ES-I3 (cell line): Measurements from ENCODE around the gene MCF2L.
A peak's percentile ranks its signal among the peaks of the same experiment; 100 is the strongest.
"Not testable (repeated sequence)": the region's sequence is repeated elsewhere in the genome, so short reads cannot be mapped to it uniquely, and the experiment has no call there.

Experiments
- H3K36me3 ChIP-seq: 2 replicates; pipeline ENCODE4 v1.6.1; 2013; ENCODE audit warnings: mild to moderate bottlenecking, low read length, control low read depth, moderate library complexity; ENCODE audit not compliant: insufficient read depth
- H3K4me1 ChIP-seq: 2 replicates; pipeline ENCODE4 v1.6.1; 2013; ENCODE audit warnings: mild to moderate bottlenecking, control low read depth, low read length; ENCODE audit not compliant: insufficient read depth
- H3K9ac ChIP-seq: 2 replicates; pipeline ENCODE4 v1.6.1; 2013; ENCODE audit warnings: low read depth, mild to moderate bottlenecking, low read length, moderate library complexity
- H3K9me3 ChIP-seq: 2 replicates; pipeline ENCODE4 v1.6.1; 2013; ENCODE audit warnings: mild to moderate bottlenecking, low read length, moderate library complexity; ENCODE audit not compliant: control insufficient read depth, insufficient read depth

The MCF2L gene

DNA sequence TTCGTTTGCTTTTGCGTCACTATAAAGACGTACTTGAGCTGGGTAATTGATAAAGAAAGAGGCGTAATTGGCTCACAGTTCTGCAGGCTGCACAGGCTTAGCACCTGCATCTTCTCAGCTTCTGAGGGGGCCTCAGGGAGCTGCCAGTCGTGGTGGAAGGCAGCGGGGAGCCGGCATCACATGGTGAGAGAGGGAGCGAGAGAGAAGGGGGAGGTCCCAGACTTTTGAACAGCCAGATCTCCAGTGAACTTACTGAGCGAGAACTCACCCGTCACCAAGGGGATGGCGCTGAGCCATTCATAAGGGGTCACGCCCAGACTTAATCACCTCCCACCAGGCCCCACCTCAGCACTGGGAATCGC lies 77.8 kb downstream of the MCF2L start:
- H3K9ac ChIP-seq = no peak overlapping the region
- no peaks in the 10 kb centered on the region for H3K9me3 ChIP-seq
- H3K36me3 ChIP-seq = no peaks in the 10 kb centered on the region
- no peaks in the 10 kb centered on the region; the same call in 1 of the 2 replicates for H3K4me1 ChIP-seq

DNA sequence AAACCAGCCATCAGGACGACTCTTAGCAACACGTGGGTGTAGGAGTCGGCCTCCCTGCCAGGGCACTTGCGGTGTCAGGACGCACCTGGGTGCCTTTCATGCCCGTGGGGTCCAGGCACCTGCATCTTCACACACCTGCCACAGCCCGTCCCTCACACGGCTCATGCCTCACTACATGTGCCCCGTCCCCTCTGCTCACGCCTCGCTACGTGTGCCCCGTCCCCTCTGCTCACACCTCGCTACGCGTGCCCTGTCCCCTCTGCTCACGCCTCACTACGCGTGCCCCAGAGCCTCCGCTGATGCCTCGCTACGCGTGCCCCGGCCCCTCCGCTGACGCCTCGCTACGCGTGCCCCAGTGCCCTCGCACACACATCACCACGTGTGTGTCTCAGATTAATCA lies 78.6 kb downstream of the MCF2L start:
- no peaks in the 10 kb centered on the region; the same call in 1 of the 2 replicates for H3K4me1 ChIP-seq
- no peak overlapping the region for H3K9ac ChIP-seq
- H3K9me3 ChIP-seq = no peaks in the 10 kb centered on the region
- peaks cover 2% of the 10 kb centered on the region; the same call in 1 of the 2 replicates for H3K36me3 ChIP-seq

GRCh38 chr13:113048766-113049165 lies 79.8 kb downstream of the MCF2L start:
- Histone ChIP-seq H3K9me3 (no peaks in the 10 kb centered on the region), H3K36me3 (peaks cover 3% of the 10 kb centered on the region; the same call in 1 of the 2 replicates), H3K9ac (no peak overlapping the region), H3K4me1 (no peaks in the 10 kb centered on the region; the same call in 1 of the 2 replicates)

GRCh38 chr13:113049521-113049941 lies 80.5 kb downstream of the MCF2L start:
- Histone ChIP-seq H3K36me3 (peaks cover 3% of the 10 kb centered on the region; the same call in 1 of the 2 replicates), H3K4me1 (no peaks in the 10 kb centered on the region; the same call in 1 of the 2 replicates), H3K9ac (no peak overlapping the region), H3K9me3 (no peaks in the 10 kb centered on the region)

GRCh38 chr13:113049981-113050380 lies 81.0 kb downstream of the MCF2L start:
- Histone ChIP-seq H3K9me3 (no peaks in the 10 kb centered on the region), H3K4me1 (no peaks in the 10 kb centered on the region; the same call in 1 of the 2 replicates), H3K9ac (no peak overlapping the region), H3K36me3 (peaks cover 3% of the 10 kb centered on the region; the same call in 1 of the 2 replicates)

DNA sequence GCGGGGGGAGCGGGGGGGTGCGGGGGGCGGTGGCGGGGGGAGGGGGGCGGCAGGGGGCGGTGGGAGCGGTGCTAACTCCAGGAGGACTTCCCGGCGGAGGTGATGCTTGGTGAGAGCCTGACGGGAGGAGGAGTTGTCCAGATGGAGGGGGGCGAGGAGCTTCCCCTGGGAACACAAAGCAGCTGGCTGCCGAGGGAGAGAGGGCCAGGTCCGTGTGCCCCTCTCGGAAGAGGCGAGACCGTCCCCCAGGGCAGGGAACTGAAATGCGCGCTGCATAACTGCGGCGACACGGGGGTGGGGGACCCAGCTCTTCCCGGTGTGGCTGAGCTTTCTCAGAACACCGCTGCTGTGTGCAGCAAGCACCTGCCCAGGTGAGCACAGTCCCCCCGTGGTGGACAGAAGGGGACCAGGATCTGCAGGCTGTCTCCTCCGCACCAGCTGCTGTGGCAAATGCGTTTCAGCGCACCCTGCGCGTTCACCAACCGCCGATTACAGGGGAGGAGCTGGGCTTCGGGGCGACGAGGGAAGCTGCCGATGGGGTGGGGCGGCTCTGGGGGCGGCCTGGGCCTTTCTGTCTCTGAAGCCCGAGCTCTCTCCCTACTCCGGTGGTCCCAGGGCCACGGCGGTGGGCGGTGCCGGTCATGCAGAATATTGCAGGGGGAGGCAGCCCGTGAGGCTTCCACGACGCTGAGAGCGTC lies 81.9 kb downstream of the MCF2L start:
- Histone ChIP-seq H3K4me1 (peaks cover 4% of the 10 kb centered on the region; the same call in 1 of the 2 replicates), H3K9me3 (no peaks in the 10 kb centered on the region), H3K9ac (peak overlapping the region; percentile 48; the same call in 1 of the 2 replicates), H3K36me3 (peaks cover 3% of the 10 kb centered on the region; the same call in 1 of the 2 replicates)

DNA sequence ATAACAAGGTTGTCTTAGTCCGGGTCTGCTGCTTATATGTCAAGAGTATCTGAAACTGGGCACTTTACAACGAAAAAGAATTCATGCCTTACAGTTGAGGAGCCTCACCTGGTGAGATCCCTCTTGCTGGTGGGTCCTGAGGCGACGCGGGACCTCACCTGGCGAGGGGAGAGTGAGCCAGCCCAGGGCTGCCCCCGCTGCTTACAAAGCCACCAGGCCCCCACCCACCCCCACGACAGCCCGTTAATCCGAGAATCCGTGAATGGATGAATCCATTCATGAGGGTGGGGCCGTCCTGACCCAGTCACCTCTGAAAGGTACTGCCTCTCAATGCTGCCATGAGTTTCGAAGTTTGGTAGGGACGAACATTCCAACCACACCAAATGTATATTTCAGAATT lies 82.6 kb downstream of the MCF2L start:
- Histone ChIP-seq H3K36me3 (peaks cover 3% of the 10 kb centered on the region; the same call in 1 of the 2 replicates), H3K4me1 (peaks cover 4% of the 10 kb centered on the region; the same call in 1 of the 2 replicates), H3K9me3 (no peaks in the 10 kb centered on the region), H3K9ac (no peak overlapping the region; the same call in 1 of the 2 replicates)

GRCh38 chr13:113052206-113052605 lies 83.2 kb downstream of the MCF2L start:
- peaks cover 3% of the 10 kb centered on the region; the same call in 1 of the 2 replicates for H3K36me3 ChIP-seq

GRCh38 chr13:113052971-113053370 lies 84.0 kb downstream of the MCF2L start:
- no peaks in the 10 kb centered on the region for H3K9me3 ChIP-seq
- peaks cover 3% of the 10 kb centered on the region; the same call in 1 of the 2 replicates for H3K36me3 ChIP-seq
- no peak overlapping the region for H3K9ac ChIP-seq
- H3K4me1 ChIP-seq = peaks cover 4% of the 10 kb centered on the region; the same call in 1 of the 2 replicates

More at GRCh38 chr13:113052206-113052605, 83.2 kb downstream of the MCF2L start:
- H3K9me3 ChIP-seq = no peaks in the 10 kb centered on the region
- peaks cover 4% of the 10 kb centered on the region; the same call in 1 of the 2 replicates for H3K4me1 ChIP-seq
- no peak overlapping the region for H3K9ac ChIP-seq

DNA sequence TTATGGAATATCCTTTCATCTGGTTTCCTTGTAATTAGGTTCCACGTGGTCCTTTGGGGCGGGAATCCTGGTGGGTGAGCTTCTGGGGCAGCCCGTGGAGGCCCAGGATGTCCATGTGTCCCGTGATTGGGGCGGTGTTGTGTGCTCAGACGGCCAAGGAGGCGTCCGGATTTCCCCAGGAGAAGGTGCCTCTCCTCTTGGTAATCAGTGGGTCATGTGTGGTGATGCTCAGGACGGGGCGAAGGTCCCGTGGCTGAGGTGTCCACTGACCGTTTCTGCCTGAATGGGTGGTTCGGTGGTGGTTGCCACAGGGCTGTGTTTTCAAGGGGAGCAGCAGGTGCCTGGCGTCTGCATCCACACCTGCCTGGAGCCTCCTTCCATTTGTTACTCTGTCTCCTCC lies 84.4 kb downstream of the MCF2L start:
- H3K9ac ChIP-seq = no peak overlapping the region
- peaks cover 4% of the 10 kb centered on the region; the same call in 1 of the 2 replicates for H3K4me1 ChIP-seq
- peaks cover 3% of the 10 kb centered on the region; the same call in 1 of the 2 replicates for H3K36me3 ChIP-seq
- no peaks in the 10 kb centered on the region for H3K9me3 ChIP-seq

DNA sequence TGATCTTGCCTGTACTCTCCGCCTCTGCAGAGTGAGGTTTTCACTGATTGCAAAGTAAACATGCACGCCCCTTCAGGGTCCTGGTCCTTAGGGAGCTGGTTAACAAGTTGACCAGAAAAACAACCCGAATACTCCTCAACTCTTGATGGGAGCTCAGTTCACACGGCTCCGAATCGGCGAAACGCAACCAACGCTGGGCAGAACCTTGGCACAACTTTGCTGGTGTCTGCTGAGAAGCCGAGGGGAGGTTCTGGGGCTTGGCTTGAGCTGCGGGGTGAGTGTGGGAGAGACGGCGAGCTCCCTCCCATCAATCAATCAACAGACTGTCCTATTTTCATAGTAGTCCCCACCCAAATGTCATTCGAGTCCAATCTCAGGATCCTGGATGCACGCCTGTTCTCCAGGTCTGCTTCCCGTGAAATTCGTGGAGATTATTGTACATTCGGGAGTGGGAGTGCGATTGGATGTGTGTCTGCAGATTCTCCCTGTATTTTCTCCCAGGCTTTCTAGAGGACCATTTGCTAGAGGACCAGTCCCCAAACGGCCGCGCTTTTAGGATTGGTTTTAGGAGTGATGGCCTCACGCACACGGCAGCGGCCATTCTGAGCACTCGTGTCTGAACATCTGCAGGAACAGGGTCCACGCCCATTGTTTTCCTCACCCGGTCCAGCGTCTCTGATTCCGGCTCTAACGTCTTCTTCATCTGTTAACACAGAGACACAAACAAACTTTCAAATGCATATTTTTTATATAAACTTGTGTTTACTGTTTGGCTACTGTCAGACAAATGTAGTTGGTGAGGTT lies 85.0 kb downstream of the MCF2L start:
- peaks cover 3% of the 10 kb centered on the region; the same call in 1 of the 2 replicates for H3K36me3 ChIP-seq
- H3K4me1 ChIP-seq = peaks cover 4% of the 10 kb centered on the region; the same call in 1 of the 2 replicates
- no peaks in the 10 kb centered on the region for H3K9me3 ChIP-seq
- H3K9ac ChIP-seq = no peak overlapping the region

DNA sequence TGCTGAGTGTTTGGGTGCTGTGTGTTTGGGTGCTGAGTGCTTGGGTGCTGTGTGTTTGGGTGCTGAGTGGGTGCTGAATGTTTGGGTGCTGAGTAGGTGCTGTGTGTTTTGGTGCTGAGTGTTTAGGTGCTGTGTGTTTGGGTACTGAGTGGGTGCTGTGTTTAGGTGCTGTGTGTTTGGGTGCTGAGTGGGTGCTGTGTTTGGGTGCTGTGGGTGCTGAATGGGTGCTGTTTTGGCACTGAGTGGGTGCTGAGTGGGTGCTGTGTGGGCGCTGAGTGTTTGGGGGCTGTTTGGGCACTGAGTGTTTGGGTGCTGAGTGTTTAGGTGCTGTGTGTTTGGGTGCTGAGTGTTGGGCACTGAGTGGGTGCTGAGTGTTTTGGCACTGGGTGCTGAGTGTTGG lies 88.1 kb downstream of the MCF2L start:
- Histone ChIP-seq H3K36me3 (peaks cover 3% of the 10 kb centered on the region; the same call in 1 of the 2 replicates), H3K9me3 (no peaks in the 10 kb centered on the region), H3K9ac (no peak overlapping the region), H3K4me1 (peaks cover 4% of the 10 kb centered on the region; the same call in 1 of the 2 replicates)

- not testable (repeated sequence) for H3K4me1 ChIP-seq, H3K9ac ChIP-seq, H3K9me3 ChIP-seq, H3K36me3 ChIP-seq
These were observed 88.5 kb downstream of the MCF2L start for GRCh38 chr13:113057559-113057958.
